Duodenal mucosa (tissue), 2 donors: Measurements from ENCODE around the gene C7orf33.

Experiments
- H3K27ac ChIP-seq: one replicate; pipeline ENCODE4 v1.7.0; 2013; ENCODE audit warnings: low read depth, low read length
- H3K27me3 ChIP-seq, 2 donors: one replicate each; pipeline ENCODE4 v1.7.0; 2013; ENCODE audit warnings: low read length in 2 of 2, control low read depth in 1 of 2; ENCODE audit not compliant: insufficient read depth in 2 of 2, control insufficient read depth in 1 of 2
- H3K36me3 ChIP-seq, 2 donors: one replicate each; pipeline ENCODE4 v1.7.0; 2013; ENCODE audit warnings: low read length in 2 of 2, control low read depth in 1 of 2; ENCODE audit not compliant: insufficient read depth in 2 of 2, control insufficient read depth in 1 of 2
- H3K4me1 ChIP-seq, 2 donors: one replicate each; pipeline ENCODE4 v1.7.0; 2013; ENCODE audit warnings: low read length in 2 of 2, control low read depth in 1 of 2; ENCODE audit not compliant: insufficient read depth in 2 of 2, control insufficient read depth in 1 of 2
- H3K4me3 ChIP-seq, 2 donors: one replicate each; pipeline ENCODE4 v1.7.0; 2013; ENCODE audit warnings: low read length in 2 of 2, low read depth in 1 of 2
- H3K9ac ChIP-seq, 2 donors: one replicate each; pipeline ENCODE4 v1.7.0; 2013; ENCODE audit warnings: low read length in 2 of 2, low read depth in 1 of 2
- H3K9me3 ChIP-seq, 2 donors: one replicate each; pipeline ENCODE4 v1.7.0; 2013; ENCODE audit warnings: low read length in 2 of 2, control low read depth in 1 of 2; ENCODE audit not compliant: control insufficient read depth in 1 of 2

C7orf33 gene

DNA sequence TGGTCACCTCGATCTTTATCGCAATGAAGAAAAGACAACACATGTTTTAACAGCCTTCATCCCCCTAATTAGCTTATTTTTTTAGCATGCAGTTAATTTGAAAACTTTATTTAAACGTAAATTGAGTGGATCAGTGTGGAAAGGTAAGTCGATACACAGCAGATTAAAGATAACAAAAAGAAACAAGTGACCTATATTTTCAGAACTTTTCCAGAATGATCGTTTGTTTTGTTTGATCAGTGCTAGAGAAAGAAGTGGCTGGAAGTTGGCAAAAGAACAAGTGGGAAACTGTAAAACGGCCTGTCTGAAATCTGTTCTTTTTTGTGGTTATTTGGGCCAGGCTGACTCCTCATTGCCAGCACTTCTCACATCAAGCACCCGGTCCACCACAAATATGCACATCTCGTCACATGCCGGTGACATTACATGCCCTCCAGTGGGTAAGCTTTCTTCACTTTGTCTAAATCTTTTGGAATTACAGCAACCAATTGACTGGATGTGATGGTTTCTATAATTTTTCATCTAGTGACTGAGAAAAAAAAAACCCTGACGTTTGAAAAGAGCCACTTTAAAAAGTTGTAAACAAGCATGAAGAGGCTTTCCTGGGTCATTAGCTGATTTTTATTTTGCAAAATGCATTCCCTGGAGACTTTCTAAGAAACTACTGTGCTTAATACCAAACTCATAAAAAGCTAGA lies 33.2 kb downstream of the C7orf33 start:
- Histone ChIP-seq H3K9ac (no peak overlapping the region), H3K9me3 (no peaks in the 10 kb centered on the region), H3K27ac (no peak overlapping the region), H3K36me3 (no peaks in the 10 kb centered on the region), H3K4me1 (peaks cover 6 to 8% of the 10 kb centered on the region in 2 donors), H3K27me3 (peaks cover 0 to 5% of the 10 kb centered on the region in 2 donors), H3K4me3 (no peak overlapping the region)

- H3K4me3 ChIP-seq, result no peak overlapping the region
- H3K9ac ChIP-seq, result no peak overlapping the region
- no peak overlapping the region for H3K27ac ChIP-seq
- H3K4me1 ChIP-seq, result peaks cover 6 to 8% of the 10 kb centered on the region in 2 donors
- H3K36me3 ChIP-seq, result no peaks in the 10 kb centered on the region
- H3K27me3 ChIP-seq, result peaks cover 0 to 5% of the 10 kb centered on the region in 2 donors
- H3K9me3 ChIP-seq, result no peaks in the 10 kb centered on the region
Observed at GRCh38 chr7:148624735-148625134, 34.2 kb downstream of the C7orf33 start.

DNA sequence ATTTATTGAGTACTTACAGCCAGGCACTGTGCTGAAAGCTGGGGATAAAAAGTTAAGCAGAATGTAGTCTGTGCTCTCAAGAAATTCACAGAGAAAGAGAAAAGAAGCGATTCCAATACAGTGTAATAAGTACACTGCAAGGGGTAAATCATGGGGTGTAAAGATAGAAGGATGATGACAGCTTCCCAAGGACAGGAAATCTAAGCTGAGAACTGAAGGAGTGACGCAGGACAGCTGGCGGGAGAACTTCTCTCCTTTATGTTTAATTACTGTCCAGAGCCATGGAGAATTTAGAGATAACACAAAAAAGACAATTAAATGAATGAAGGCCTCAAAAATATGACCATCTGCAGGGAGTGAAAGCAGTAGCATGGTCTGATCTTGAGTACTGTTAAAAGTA lies 34.8 kb downstream of the C7orf33 start:
- Histone ChIP-seq H3K9me3 (no peaks in the 10 kb centered on the region), H3K27me3 (peaks cover 0 to 5% of the 10 kb centered on the region in 2 donors), H3K4me3 (no peak overlapping the region), H3K9ac (no peak overlapping the region), H3K36me3 (no peaks in the 10 kb centered on the region), H3K27ac (no peak overlapping the region), H3K4me1 (peaks cover 6 to 7% of the 10 kb centered on the region in 2 donors)

- Histone ChIP-seq H3K4me3 (no peak overlapping the region), H3K36me3 (no peaks in the 10 kb centered on the region), H3K9ac (no peak overlapping the region), H3K27me3 (no peaks in the 10 kb centered on the region), H3K9me3 (no peaks in the 10 kb centered on the region), H3K27ac (no peak overlapping the region), H3K4me1 (no peaks in the 10 kb centered on the region)
Observed at GRCh38 chr7:148626828-148627227, 36.3 kb downstream of the C7orf33 start.

GRCh38 chr7:148628011-148628410 lies 37.4 kb downstream of the C7orf33 start:
- H3K9ac ChIP-seq, result no peak overlapping the region
- H3K36me3 ChIP-seq, result no peaks in the 10 kb centered on the region
- no peak overlapping the region for H3K27ac ChIP-seq
- no peaks in the 10 kb centered on the region for H3K4me1 ChIP-seq
- H3K9me3 ChIP-seq, result no peaks in the 10 kb centered on the region
- no peak overlapping the region for H3K4me3 ChIP-seq
- no peaks in the 10 kb centered on the region for H3K27me3 ChIP-seq

- H3K27ac ChIP-seq, result no peak overlapping the region
- H3K36me3 ChIP-seq, result no peaks in the 10 kb centered on the region
- H3K9ac ChIP-seq, result no peak overlapping the region
- no peaks in the 10 kb centered on the region for H3K4me1 ChIP-seq
- no peaks in the 10 kb centered on the region for H3K27me3 ChIP-seq
- H3K9me3 ChIP-seq, result no peaks in the 10 kb centered on the region
- H3K4me3 ChIP-seq, result no peak overlapping the region
Observed at GRCh38 chr7:148630078-148630477, 39.5 kb downstream of the C7orf33 start.

GRCh38 chr7:148633761-148634160 lies 43.2 kb downstream of the C7orf33 start:
- no peak overlapping the region for H3K27ac ChIP-seq
- H3K4me3 ChIP-seq, result no peak overlapping the region
- H3K4me1 ChIP-seq, result no peaks in the 10 kb centered on the region
- H3K27me3 ChIP-seq, result no peaks in the 10 kb centered on the region
- H3K36me3 ChIP-seq, result no peaks in the 10 kb centered on the region
- no peak overlapping the region for H3K9ac ChIP-seq
- H3K9me3 ChIP-seq, result no peaks in the 10 kb centered on the region

- no peak overlapping the region for H3K9ac ChIP-seq
- H3K36me3 ChIP-seq, result no peaks in the 10 kb centered on the region
- H3K27ac ChIP-seq, result no peak overlapping the region
- H3K4me3 ChIP-seq, result no peak overlapping the region
- H3K9me3 ChIP-seq, result no peaks in the 10 kb centered on the region
- H3K27me3 ChIP-seq, result no peaks in the 10 kb centered on the region
- H3K4me1 ChIP-seq, result no peaks in the 10 kb centered on the region
Observed at GRCh38 chr7:148637094-148637493, 46.5 kb downstream of the C7orf33 start.

- Histone ChIP-seq H3K9ac (no peak overlapping the region), H3K4me1 (no peaks in the 10 kb centered on the region), H3K9me3 (no peaks in the 10 kb centered on the region), H3K4me3 (no peak overlapping the region), H3K27me3 (peaks cover 5% of the 10 kb centered on the region in 2 donors), H3K36me3 (no peaks in the 10 kb centered on the region), H3K27ac (no peak overlapping the region)
Observed at GRCh38 chr7:148645898-148646297, 55.3 kb downstream of the C7orf33 start.

- Histone ChIP-seq H3K36me3 (no peaks in the 10 kb centered on the region), H3K9ac (no peak overlapping the region)
Observed at GRCh38 chr7:148650232-148650858, 59.8 kb downstream of the C7orf33 start.

More at GRCh38 chr7:148650232-148650858, 59.8 kb downstream of the C7orf33 start:
- no peak overlapping the region for H3K27ac ChIP-seq
- H3K27me3 ChIP-seq, result no peaks in the 10 kb centered on the region
- no peak overlapping the region for H3K4me3 ChIP-seq
- H3K4me1 ChIP-seq, result no peaks in the 10 kb centered on the region
- no peaks in the 10 kb centered on the region for H3K9me3 ChIP-seq
